ENCODE measurements around the gene MCF2L2. TPM values are rescaled to one million over a fixed set of nuclear protein-coding genes. Genes with fewer than 3 reads are reported as not detected.

Gene MCF2L2
- total and polyA plus RNA-seq, 3 donors from 2014 or later: 6.8 to 24.2 (median 14.6) TPM

DNA sequence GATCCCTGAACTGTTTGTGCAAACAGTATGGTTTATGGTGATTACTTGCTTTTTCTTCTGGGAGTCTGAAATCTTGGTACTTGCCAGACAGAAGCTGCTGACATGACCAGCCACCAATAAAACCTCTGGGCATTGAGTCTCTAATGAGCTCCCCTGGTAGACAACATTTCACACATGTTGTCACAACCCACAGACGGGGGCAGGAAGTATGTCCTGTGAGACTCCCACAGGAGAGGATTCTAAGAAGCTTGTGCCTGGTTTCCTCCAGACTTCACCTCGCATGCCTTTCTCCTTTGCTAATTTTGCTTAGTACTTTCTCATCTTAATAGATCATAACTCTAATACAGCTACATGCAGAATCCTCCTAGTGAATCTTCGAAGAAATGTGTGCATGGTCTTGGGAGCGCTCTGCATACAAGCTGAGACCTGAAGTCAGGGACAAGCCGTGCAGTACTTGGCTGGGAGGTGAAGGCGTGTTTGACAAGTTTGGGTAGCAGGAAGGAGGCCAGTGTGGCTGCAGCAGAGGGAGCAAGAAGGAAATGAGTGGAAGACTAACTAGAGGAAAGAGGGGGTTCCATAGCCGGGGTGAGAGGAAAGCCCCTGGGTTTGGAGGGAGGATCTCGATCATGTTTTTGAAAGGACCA is 126.4 kb downstream of the MCF2L2 start:
- 55 to 65% methylated on average over 8 of the region's 8 CpGs for WGBS, 2 donors

DNA sequence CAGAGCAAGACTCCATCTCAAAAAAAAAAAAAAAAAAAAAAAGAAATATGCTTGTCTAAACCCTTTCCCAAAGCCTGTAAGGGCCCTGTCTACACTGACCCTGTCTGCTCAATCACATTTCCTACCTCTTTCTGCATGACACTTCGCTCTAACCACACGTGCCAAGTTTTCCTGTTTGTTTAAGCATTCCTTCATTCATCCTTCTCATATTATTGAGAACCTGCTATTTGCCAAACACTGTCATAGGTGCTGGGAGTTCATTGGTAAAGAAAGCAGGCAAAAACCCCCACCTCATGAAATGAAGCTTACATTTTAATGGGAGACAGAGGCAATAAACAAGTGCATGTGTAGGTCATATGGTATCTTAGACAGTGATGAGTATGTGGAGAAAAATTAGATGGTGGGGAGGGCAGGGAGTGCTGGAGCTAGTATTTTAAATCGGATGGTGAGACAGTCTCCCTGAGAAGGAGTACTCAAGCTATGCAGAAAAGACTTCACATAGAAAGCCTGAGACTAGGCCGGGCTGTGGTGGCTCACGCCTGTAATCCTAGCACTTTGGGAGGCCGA is 127.3 kb downstream of the MCF2L2 start:
- no peak for TF ChIP-seq POLR2A (IDR thresholded peaks at IDR 0.05)
- TF ChIP-seq, protein P1, sequence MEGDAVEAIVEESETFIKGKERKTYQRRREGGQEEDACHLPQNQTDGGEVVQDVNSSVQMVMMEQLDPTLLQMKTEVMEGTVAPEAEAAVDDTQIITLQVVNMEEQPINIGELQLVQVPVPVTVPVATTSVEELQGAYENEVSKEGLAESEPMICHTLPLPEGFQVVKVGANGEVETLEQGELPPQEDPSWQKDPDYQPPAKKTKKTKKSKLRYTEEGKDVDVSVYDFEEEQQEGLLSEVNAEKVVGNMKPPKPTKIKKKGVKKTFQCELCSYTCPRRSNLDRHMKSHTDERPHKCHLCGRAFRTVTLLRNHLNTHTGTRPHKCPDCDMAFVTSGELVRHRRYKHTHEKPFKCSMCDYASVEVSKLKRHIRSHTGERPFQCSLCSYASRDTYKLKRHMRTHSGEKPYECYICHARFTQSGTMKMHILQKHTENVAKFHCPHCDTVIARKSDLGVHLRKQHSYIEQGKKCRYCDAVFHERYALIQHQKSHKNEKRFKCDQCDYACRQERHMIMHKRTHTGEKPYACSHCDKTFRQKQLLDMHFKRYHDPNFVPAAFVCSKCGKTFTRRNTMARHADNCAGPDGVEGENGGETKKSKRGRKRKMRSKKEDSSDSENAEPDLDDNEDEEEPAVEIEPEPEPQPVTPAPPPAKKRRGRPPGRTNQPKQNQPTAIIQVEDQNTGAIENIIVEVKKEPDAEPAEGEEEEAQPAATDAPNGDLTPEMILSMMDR (IDR thresholded peaks at IDR 0.05): no peak
- no peak for DNase-seq
- Histone ChIP-seq H3K27me3 (no peaks in the 10 kb centered on the region), H3K4me3 (no peak overlapping the region), H3K27ac (no peak overlapping the region), H3K9me3 (no peaks in the 10 kb centered on the region), H3K36me3 (ENCODE audit: low read depth, missing control alignments) (no peaks in the 10 kb centered on the region), H3K4me1 (no peaks in the 10 kb centered on the region)
- WGBS, 2 donors: 69 to 91% methylated on average over 6 of the region's 6 CpGs
- intact Hi-C loops (cut with DNase I; ENCODE audit: low total_unique reads): no loop called here

More for the DNA sequence above, 126.4 kb downstream of the MCF2L2 start:
- Histone ChIP-seq H3K9me3 (no peaks in the 10 kb centered on the region), H3K36me3 (ENCODE audit: low read depth, missing control alignments) (no peaks in the 10 kb centered on the region), H3K27ac (no peak overlapping the region), H3K4me3 (no peak overlapping the region), H3K4me1 (no peaks in the 10 kb centered on the region), H3K27me3 (no peaks in the 10 kb centered on the region)
- intact Hi-C loops (cut with DNase I; ENCODE audit: low total_unique reads): no loop called here
- DNase-seq: no peak
- TF ChIP-seq, protein P1 (IDR thresholded peaks at IDR 0.05): no peak
- no peak for TF ChIP-seq POLR2A (IDR thresholded peaks at IDR 0.05)

DNA sequence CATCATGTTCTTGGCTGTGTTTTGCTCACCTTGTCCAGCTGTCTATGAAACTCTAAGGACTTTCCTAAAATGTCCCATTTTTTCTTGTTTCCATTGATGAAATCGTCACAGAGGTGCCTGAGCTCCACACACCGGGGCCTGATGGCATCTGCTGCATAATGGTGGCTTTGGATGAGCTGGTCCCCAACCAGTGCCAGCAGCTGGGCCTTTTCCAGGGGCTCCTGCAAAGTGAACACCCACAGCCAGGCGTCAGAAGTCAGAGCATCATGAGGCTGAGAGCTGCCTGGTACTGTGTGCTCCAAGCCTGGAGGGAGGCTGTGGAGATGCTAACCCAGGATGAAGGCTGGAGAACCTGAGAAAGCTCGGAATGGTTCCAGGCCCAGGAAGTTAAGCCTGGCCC is 128.4 kb downstream of the MCF2L2 start:
- no peak overlapping the region for H3K27ac ChIP-seq
- no peaks in the 10 kb centered on the region for H3K4me1 ChIP-seq
- H3K9me3 ChIP-seq: no peaks in the 10 kb centered on the region
- intact Hi-C loops (cut with DNase I; ENCODE audit: low total_unique reads): no loop called here
- no peak for TF ChIP-seq POLR2A (IDR thresholded peaks at IDR 0.05)
- TF ChIP-seq, protein P1 (IDR thresholded peaks at IDR 0.05): no peak
- no peak overlapping the region for H3K4me3 ChIP-seq
- WGBS, 2 donors: 94 to 98% methylated on average over 4 of the region's 4 CpGs
- no peak for DNase-seq
- H3K27me3 ChIP-seq: no peaks in the 10 kb centered on the region
- no peaks in the 10 kb centered on the region for H3K36me3 ChIP-seq (ENCODE audit: low read depth, missing control alignments)

DNA sequence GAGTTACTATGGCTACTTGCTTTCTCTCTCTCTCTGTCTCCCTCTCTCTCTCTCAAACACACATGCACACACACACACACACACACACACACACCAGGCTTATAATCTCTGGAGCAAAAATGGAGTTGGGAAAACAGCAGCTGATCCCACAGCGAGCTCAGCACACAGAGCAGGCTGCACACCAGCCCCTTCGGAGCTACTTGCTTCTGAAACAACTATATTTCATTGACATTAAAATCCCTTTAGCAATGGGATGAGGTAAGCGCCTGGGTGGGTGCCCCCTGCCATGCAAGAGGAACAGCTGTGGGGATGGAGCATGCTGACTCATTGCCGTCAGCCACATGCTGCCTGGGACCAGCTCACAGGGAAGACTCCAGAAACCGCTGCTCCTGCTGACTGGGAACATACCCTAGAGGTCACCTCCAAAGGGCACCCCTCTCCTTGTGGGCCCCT is 129.7 kb downstream of the MCF2L2 start:
- Histone ChIP-seq H3K36me3 (ENCODE audit: low read depth, missing control alignments) (no peaks in the 10 kb centered on the region), H3K4me3 (no peak overlapping the region), H3K27me3 (no peaks in the 10 kb centered on the region), H3K9me3 (no peaks in the 10 kb centered on the region), H3K27ac (no peak overlapping the region), H3K4me1 (no peaks in the 10 kb centered on the region)
- DNase-seq: no peak
- WGBS, 2 donors: 92 to 95% methylated on average over 3 to 5 of the region's 5 CpGs
- intact Hi-C loops (cut with DNase I; ENCODE audit: low total_unique reads): no loop called here
- TF ChIP-seq POLR2A (IDR thresholded peaks at IDR 0.05): no peak
- TF ChIP-seq, protein P1 (IDR thresholded peaks at IDR 0.05): no peak

DNA sequence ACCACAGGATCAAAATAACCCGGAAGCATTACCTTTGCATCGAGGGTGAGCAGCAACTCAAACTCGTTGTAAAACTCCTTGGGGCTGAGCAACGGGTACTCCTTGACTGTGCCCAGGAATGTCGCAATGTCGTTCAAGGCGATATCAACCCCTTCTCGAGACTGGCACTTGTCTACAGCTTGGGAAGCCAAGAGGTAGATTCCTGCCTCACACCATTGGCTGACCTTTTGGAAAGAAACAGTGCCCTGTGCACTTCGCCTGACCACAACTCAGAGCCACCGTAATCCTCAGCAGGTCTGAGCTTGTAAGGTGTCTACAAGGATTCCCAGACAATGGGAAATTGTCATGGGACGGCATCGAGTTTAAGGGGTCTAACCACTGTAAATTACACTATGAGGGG is 131.5 kb downstream of the MCF2L2 start:
- 96 to 98% methylated on average over 12 of the region's 12 CpGs for WGBS, 2 donors
- intact Hi-C loops (cut with DNase I; ENCODE audit: low total_unique reads): no loop called here
- no peaks in the 10 kb centered on the region for H3K9me3 ChIP-seq
- H3K36me3 ChIP-seq (ENCODE audit: low read depth, missing control alignments): no peaks in the 10 kb centered on the region
- no peaks in the 10 kb centered on the region for H3K4me1 ChIP-seq
- TF ChIP-seq, protein P1 (IDR thresholded peaks at IDR 0.05): no peak
- no peak for TF ChIP-seq POLR2A (IDR thresholded peaks at IDR 0.05)
- H3K27me3 ChIP-seq: no peaks in the 10 kb centered on the region
- H3K27ac ChIP-seq: no peak overlapping the region
- H3K4me3 ChIP-seq: no peak overlapping the region
- DNase-seq: no peak
